Bone marrow (tissue), 2 donors: ENCODE data around the gene ZBTB42.
"Not testable (repeated sequence)": the region's sequence is repeated elsewhere in the genome, so short reads cannot be mapped to it uniquely, and the experiment has no call there.

Source experiments
- DNase-seq, 2 donors: peaks; one replicate each; lab custom pipeline; 2025; lab: John Stamatoyannopoulos, UW

The ZBTB42 gene

DNA sequence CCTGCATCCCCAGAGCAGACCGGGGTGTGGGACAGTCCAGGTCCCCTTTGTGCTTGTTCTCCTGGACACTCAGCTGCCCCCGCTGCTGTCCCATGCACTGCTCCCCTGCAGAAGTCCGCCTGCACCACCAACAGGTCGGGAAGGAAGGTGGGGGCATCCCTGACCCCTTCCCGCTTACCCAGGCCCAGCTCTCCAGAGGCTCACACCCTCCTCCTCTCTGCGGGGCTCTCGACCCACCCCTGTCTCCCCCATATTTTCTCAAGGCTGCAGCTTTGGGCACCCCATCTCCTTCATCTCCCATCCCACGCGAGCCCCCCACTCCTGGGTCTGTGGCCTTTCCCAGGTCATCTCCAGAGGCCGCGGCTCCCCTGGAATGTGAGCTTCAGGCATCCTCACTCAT lies 9.4 kb downstream of the ZBTB42 start:
- DNase-seq: no peak

DNA sequence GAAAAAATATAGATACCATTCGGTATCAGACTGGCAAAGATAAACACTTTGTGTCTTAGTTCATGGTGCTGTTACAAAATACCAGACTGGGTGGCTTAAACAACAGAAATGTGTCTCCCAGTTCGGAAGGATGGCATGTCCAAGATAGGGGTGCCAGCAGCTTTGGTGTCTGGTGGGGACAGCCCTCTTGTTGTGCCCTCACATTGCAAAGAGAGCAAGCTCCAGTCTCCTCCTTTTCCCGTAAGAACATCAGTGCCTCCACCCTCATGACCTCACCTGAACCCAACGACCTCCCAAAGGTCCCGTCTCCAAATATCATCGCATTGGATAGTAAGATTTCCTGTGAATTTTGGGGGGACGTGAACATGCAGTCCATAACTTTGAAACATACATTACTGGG lies 12.4 kb downstream of the ZBTB42 start:
- DNase-seq: no peak

DNA sequence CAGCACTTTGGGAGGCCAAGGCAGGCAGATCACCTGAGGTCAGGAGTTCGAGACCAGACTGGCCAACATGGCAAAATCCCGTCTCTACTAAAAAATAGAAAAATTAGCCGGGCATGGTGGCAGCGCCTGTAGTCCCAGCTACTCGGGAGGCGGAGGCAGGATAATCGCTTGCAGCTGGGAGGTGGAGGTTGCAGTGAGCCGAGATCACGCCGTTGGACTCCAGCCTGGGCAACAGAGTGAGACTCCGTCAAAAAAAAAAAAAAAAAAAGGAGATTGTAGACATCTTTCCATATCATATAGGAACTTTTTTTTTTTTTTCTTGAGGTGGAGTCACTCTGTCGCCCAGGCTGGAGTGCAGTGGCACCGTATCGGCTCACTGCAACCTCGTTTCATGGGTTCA lies 13.8 kb downstream of the ZBTB42 start:
- DNase-seq: not testable (repeated sequence)

DNA sequence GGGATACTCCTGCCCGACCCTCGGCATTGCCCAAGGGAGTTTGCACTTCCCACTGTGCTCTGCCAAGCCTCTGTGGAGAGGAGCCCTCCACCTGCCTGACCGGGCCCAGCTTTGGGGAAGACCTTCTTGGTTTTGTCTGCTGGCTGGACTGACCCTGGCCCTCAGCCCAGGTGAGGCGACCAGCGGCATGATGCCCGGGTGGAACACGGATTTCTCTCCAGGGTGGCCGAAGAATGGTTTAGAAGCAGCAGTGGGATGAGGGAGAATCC lies 15.6 kb downstream of the ZBTB42 start:
- no peak for DNase-seq

DNA sequence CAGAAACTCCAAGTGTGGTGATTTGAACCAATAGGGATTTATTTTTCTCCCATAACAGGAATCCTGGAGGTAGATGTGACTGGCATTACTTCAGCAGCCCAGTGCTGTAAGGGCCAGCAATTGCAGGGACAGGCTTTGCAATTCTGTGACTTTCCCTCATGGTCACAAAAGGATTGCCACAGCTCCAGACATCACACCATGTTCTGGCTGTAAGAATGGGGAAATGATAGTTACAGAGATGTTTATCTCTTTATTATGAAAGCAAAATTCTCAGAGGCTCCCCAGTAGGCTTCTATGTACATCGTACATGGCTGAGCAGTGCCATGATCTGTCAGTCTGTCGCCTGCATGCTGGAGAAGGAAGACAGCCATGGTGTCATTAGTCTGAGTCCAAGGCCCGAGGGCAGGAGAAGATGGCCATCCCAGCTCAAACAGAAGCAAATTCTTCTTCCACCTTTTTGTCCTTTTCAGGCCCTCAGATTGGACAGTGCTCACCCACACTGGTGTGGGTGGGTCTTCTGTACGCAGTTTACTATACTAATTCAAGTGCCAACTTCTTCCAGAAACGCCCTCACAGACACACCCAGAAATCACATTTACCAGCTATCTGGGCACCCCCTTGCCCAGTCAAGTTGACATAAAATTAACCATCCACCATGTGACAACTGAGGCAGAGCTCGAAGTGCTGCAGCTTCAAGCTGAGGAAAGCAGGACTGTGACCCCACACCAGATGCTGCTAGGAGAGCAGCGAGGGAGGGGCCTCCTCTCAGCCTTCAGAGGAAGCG lies 17.2 kb downstream of the ZBTB42 start:
- DNase-seq: no peak

DNA sequence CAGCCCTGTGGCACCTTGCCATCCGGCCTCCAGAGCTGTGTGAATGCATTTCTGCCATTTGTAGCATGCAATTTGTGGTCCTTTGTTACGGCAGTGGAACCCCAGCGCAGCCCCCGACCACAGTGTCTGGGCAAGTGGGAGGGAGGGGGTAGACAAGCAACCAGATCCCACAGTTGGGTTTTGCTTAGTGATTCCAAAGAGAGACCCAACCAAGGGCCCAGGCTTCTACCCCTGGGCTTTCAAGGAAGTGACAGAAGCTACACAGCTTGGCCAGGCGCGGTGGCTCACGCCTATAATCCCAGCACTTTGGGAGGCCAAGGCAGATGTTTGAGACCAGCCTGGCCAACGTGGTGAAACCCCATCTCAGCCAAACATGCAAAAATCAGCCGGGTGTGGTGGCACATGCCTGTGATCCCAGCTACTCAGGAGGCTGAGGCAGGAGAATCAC lies 17.8 kb downstream of the ZBTB42 start:
- no peak for DNase-seq

DNA sequence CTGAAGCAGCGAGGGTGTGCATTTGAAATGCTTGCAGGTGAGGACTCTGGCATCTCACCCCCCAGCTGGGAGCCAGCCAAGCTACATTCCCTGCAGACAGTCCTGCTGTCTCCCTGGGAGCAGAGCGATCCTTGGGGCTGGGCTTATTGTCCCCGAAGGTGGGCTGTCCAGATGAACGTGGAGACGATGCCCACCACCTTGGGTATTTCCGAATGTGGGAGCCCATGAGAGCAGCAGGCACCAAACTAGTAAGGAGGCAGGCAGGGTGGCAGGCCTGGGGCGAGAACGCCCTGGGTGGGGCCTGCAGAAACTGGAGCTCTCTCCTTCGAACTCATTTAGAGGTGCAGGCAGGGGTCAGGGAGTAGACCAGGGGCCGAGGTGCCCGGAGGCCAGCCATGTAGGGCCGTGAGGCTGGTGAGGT lies 18.5 kb downstream of the ZBTB42 start:
- DNase-seq: no peak

DNA sequence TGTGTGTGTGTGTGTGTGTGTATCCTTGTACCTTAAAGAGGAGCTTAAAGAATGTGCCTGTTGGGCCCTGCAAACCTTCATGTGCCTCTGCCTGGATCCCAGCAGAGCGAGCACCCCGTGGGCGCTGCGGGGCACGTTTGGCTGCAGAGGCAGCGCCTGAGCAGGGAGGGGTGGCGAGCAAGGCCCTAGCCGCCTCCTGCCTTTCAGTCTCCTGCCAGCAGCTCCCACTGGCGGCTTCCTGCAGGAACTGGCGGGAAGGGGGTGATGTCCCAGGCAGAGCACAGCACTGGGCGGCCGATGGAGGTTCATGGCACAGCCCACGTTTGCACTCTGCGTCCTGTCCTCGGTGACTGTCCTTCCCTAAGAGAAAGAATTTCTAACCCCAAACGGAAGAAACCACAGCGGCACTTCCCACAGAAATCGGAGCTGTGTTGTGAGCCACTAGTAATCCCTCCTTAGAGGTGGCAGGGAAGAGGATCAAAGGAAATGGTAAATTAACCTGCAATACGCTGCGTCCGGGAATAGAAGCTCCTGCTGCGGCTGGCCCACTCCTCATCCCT lies 19.8 kb downstream of the ZBTB42 start:
- no peak for DNase-seq

DNA sequence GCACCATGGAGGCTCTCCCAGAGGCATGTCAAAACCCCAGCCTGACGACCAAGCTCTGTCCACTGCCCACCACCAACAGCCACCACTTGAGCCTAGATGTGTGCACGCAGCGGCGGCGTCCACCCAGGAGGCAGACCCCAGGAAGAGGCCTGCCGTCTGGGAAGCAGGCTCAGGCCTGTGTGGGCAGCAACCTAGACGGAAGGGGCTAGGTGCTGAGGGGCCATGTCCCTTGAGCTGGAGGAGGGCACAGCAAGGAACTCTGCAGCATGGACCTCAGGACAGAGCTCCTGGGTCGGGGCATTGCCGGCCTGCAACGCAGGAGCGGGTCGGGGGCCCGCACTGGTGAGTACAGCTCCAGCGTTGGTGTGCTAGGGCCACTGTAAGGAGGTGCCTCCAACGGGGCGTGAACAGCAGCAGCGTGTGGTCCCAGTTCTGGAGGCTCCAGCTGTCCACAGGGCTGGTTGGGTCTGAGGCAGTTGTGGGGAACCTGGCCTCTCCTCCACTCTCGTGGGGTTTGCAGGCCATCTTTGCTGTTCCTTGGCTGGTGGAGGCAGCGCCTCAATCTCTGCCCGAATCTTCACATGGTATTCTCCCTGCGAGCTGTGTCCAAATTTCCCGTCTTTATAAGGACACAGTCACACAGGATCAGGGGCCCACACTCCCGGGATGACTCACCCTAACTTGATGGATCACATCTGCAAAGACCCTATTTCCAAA lies 20.5 kb downstream of the ZBTB42 start:
- DNase-seq: no peak

DNA sequence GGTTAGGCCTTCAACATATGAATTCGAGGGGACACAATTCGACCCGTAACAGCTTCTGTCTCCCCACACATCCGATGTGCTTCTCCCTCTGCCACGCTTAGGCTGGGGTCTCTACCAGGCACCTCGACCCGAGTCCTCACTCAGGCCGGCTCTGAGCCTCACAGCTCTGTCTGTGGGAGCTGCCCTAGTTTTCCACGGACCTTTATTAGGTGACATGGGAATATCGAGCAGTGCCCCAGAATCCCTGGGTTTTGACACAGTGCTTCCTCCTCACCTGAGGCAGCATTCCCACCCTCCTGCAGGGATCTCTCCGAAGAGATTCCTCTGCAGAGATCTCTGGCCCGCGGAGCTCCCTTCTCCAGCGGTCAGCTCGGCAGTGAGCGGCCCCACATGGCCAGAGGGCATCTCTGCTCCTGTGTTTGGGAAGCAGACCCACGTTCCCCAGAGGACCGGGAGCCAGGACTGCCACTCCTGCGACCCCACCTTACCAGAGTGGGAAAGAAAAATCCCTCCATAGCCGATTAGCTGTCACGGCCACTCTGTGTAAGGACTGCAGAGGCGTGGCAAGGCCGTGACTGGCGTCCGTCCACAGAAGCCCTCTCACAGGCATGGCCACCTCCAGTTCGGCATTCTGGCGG lies 21.2 kb downstream of the ZBTB42 start:
- no peak for DNase-seq

DNA sequence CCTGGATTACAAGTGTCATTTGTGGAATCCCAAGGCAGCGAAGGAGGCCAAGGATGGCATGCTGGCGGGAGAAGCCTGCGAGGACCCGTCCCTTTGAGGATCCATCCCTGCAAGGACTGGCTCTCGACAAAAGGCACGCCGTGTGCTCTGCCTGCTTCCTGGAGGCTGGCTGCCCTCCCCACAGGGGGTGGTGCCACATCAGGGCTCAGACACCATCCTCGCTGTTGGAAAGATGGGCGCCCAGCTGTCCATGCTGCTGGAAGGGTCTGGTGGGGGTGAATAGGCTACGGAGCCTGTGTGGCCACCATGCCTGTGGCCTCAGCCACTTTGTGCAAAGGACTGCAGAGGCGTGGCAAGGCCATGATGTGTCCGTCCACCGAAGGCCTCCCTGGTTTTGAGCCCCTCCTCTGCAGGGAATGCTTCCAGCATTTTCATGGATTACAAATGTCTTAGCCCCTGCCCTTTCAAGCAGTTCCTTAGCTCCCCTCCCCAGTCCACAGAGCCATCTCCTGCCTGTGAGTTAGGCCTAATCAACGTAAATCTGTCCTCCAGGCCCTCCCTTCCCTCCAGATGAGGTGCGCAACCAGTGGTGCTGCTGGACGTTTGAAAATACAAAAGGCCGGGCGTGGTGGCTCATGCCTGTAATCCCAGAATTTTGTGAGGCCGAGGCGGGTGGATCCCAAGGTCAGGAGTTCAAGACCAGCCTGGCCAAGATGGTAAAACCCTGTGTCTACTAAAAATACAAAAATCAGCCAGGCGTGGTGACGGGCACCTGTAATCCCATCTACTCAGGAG lies 22.1 kb downstream of the ZBTB42 start:
- no peak for DNase-seq

DNA sequence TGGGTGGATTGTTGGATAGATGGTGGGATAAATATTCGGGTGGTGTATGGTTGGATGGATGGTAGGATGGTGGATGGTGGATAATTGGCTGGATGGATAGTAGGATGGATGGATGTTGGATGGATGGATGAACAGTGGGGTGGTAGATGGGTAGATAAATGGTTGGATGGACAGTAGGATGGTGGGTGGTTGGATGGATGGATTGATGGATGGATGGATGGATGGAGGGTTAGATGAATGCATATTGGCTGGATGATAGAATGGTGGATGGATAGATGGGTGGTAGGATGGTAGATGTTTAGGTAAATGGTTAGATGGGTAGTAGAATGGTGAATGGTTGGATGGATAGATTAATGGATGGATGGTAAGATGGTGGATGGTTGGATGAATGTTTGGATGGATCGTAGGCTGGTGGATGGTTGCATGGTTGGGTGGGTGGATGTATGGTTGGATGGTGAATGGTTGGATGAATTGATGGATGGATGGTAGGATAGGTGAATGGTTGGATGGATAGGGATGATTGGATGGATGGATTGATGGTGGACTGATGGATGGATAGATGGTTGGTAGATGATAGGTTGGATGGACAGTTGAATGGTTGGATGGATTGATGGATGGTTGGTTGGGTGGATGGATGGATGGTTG lies 23.6 kb downstream of the ZBTB42 start:
- DNase-seq: no peak

DNA sequence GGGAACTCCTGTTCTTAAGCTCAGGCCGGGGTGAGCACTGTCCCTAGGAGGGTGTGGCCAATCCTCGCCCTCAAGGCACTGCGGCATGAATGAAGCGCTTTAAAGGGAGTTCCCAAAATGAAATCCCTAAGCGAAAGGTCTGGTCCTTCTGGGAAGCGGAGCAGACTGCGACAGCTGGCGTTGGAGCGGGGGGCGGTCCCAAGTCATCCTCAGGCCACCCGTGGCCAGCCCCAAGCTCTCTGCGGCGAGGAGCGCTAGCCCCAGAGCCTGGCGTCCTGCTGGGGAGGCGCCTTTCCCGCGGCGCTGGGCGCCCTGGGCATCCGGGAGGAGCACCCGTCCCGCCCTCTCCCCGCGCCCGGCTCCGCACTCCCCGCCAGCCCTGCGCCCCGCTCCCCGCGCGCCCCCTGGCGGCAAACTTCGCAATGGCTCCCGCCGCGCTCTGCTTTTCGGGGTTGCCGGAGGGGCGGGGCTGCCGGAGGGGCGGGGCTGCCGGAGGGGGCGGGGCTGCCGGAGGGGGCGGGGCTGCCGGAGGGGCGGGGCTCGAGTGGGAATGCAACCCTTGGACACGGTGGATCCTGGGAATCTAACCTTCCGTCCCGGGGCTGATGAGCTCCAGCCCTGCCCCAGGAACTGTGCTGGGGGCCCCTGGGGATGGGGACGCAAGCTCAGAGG lies 25.4 kb downstream of the ZBTB42 start:
- DNase-seq: peak; percentile 60 to 89

DNA sequence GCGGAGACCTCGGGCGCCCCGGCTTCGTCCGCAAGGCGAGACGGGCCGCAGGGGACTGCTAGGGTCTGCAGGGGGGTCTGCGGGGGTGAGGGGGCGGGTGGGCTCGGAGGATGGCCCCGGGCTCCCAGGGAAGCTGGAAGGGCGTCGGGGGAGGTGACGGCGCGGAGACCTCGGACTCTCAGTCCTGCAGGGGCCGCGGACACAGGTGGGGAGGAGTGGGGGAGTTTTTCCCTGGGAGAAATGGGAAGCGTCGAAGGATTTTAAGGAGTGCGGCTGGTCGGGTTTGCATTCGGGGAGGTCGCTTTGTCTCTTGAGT lies 25.9 kb downstream of the ZBTB42 start:
- no peak for DNase-seq

DNA sequence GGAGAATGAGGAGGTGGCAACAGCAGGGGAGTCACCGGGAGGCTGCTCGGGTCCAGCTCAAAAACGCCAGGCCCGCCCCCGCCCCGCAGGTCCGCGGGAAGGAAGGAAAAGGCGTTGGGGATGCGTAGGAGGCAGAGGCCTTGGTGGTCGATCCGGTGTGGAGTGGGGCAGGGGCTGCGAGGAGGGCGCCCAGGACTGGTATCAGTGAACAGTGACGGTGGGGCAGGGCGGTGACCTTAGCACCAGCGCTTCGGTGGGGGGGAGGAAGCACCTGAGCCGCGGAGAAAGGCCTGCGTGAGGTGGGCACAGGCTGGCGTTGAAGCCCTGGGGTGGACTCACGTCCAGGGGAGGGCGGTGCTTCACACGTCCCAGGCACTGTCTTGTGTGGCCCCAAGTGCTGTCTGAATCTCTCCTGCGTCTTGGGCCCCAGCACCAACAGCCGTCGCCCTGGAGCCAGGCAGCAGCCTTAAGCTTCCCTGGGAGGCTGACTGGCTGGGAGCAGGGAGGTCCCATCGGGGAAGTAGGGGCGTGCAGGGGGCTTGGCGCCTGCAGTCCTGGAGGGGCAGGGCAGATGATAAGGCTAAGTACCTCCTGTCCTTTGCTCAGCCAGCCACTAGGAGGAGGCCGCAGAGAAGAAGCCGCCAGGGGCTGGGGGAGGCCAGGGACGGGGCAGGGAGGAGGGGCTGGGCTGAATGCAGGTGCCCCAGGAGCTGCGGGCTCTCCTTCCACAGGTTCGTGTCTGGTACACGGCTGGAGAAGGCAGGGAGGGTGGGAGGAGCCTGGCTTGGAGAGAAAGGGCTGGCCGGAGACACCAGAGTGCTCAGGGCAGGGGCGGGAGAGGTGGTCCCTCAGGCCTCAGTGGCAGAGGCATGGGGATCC lies 26.5 kb downstream of the ZBTB42 start:
- DNase-seq: peak; percentile 24 to 28

DNA sequence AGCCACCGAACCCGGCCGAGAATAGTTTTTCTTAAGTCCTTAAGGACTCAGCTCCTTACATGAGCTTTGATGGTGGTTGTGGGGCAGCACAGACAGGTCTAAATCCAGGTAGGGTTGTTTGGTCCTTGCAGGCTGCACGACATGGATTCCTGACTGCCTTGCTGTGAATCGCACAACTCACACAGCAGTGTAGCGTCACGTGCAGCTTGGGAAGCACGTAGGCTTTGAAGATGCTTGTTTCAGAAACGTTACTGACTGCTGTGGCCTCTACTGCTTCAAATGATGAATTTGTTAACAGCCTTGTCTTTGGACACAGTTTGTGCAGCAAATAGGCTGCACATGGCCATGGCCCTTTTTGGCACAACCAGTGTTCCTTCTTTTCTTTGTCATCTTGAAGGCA lies 29.9 kb downstream of the ZBTB42 start:
- no peak for DNase-seq

DNA sequence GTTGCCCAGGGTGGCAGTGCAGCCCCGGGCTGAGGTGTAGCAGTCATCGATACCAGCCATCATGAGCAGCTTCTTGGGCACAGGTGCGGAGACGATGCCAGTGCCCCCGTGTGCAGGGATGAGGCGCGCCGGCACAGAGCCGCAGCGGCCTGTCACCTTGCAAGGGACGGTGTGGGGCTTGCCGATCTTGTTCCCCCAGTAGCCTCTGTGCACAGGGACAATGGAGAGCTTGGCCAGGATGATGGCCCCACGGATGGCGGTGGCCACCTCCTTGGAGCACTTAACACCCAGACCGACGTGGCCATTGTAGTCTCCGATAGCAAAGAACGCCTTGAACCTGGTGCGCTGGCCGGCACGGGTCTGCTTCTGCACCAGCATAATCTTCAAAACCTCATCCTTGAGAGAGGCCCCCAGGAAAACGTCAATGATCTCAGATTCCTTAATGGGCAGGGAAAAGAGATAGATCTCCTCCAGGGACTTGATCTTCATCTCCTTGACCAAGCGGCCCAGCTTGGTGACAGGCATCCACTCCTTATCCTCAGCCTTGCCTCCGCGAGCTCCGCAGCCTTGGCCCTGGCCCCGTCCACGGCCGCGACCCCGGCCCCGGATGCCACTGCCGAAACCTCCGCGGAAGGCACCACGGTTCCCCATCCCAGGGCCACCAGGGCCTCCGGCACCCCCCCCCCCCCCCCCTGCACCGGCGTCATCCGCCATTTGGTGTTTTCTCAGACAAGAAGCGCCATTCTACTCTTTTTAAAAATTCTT lies 35.5 kb downstream of the ZBTB42 start:
- not testable (repeated sequence) for DNase-seq

DNA sequence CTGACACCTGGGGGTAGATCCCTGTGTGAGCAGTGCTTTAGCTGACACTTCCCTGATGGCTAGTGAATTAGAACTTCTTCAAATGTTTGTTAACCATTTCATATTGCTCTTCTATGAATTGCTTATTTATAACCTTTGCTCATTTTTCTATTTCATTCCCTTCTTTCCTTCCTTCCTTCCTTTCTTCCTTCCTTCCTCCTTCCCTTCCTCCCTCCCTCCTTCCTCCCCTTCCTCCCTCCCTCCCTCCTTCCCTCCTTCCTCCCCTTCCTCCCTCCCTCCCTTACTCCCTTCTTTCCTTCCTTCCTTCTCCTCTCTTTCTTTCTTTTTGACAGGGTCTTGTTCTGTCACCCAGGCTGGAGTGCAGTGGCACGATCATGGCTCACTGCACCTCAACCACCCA lies 40.8 kb downstream of the ZBTB42 start:
- DNase-seq: no peak

DNA sequence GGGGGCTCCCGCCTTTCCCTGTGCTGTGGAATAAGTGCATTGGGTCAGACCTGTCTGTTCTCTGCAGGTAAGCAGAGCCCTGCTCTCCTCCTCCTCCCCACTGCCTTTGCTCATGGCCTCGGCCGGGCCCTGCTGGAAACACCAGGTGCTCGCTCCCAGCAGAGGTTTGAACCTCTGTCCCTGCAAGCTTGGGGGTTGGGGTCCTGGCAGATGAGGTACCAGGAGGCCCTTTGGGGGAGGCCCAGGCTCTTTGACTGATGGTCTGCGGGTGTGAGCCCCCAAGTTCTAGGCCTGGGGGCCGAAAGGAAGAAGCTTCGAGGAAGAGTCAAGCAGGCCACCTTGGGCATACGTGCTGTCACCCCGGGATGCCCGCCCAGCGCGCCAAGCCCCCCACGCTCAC lies 42.1 kb downstream of the ZBTB42 start:
- no peak for DNase-seq
